GM19193 (cell line): ENCODE results near the gene CASP4.

Experiments
- POLR2A ChIP-seq: IDR thresholded peaks from 4 replicates; pipeline ENCODE4 v1.6.1; 2011; ENCODE audit not compliant: insufficient read depth, insufficient read length; ENCODE audit errors: extremely low read depth

Gene CASP4

GRCh38 chr11:104968856-104969776, 742 bp upstream of the CASP4 start:
- TF ChIP-seq POLR2A = no peak

- TF ChIP-seq POLR2A = no peak
Observed at GRCh38 chr11:104967534-104968354, 630 bp downstream of the CASP4 start.

- no peak for TF ChIP-seq POLR2A
Observed at GRCh38 chr11:104965735-104966134, 2.6 kb downstream of the CASP4 start.

- TF ChIP-seq POLR2A = no peak
Observed at GRCh38 chr11:104964247-104964646, 4.1 kb downstream of the CASP4 start.

GRCh38 chr11:104962852-104963251, 5.5 kb downstream of the CASP4 start:
- TF ChIP-seq POLR2A = no peak

- no peak for TF ChIP-seq POLR2A
Observed at GRCh38 chr11:104957280-104957679, 11.1 kb downstream of the CASP4 start.

- TF ChIP-seq POLR2A = no peak
Observed at GRCh38 chr11:104956528-104956927, 11.8 kb downstream of the CASP4 start.

- TF ChIP-seq POLR2A = no peak
Observed at GRCh38 chr11:104946907-104947306, 21.5 kb downstream of the CASP4 start.

GRCh38 chr11:104944076-104944475, 24.3 kb downstream of the CASP4 start:
- no peak for TF ChIP-seq POLR2A

- TF ChIP-seq POLR2A = no peak
Observed at GRCh38 chr11:104943561-104943960, 24.8 kb downstream of the CASP4 start.

GRCh38 chr11:104934594-104934993, 33.8 kb downstream of the CASP4 start:
- no peak for TF ChIP-seq POLR2A

- no peak for TF ChIP-seq POLR2A
Observed at GRCh38 chr11:104928811-104929210, 39.6 kb downstream of the CASP4 start.

GRCh38 chr11:104926771-104927611, 41.4 kb downstream of the CASP4 start:
- no peak for TF ChIP-seq POLR2A

- TF ChIP-seq POLR2A = no peak
Observed at GRCh38 chr11:104925850-104926249, 42.5 kb downstream of the CASP4 start.

GRCh38 chr11:104918113-104918824, 50.1 kb downstream of the CASP4 start:
- no peak for TF ChIP-seq POLR2A
